ENCODE measurements around the gene PGF. TPM values are rescaled to one million over a fixed set of nuclear protein-coding genes. Genes with fewer than 3 reads are reported as not detected.
A peak's percentile ranks its signal among the peaks of the same experiment; 100 is the strongest.

PGF gene
- total RNA-seq, 1 experiment from 2014 or later: 76.1 TPM

DNA sequence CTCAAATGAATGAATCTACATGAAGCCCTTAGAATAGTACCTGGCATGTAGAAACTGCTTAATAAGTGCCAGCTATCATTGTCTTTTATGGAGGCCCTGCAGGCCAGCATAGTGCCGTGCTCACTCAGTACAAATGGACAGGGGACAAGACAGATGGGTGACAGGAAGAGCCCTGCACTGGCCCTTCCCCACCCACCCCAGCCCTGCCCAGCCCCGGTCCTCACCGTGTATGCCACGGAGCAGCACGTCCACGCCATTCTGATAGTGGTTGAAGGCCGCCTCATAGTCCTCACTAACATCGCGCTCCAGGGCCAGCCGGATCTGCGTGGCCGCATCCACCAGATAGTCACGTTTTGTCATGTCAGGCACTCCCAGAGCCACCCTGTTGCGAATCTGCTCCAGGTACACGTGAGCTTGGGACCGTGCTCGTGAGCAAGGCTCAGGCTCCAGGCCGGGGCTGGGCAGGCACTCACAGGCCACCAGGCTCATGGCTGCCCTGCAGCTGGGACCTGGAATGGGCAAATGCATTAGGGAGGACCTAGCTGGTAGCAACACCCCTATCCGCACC lies 34.3 kb downstream of the PGF start:
- DNase-seq (ENCODE audit: low read depth): no peak

DNA sequence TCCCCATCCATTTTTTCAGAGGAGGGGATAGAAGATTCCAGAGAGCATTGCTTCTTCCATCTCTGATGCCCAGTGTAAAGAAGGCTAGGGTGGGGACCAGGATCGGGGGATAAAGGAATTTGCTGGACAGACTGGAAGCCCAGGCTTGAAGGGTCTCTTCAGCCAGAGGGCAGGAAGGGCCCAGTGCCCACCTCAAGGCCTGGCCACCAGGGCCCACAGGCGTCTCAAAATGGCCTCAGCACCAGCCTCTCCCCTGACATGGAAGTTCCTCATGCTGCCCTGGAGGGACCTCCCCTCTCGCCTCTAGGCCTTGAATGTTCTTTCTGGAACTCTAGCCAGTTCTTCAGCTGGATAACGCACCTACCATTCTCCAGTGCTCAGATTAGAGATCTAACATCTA lies 35.1 kb downstream of the PGF start:
- DNase-seq (ENCODE audit: low read depth): no peak

DNA sequence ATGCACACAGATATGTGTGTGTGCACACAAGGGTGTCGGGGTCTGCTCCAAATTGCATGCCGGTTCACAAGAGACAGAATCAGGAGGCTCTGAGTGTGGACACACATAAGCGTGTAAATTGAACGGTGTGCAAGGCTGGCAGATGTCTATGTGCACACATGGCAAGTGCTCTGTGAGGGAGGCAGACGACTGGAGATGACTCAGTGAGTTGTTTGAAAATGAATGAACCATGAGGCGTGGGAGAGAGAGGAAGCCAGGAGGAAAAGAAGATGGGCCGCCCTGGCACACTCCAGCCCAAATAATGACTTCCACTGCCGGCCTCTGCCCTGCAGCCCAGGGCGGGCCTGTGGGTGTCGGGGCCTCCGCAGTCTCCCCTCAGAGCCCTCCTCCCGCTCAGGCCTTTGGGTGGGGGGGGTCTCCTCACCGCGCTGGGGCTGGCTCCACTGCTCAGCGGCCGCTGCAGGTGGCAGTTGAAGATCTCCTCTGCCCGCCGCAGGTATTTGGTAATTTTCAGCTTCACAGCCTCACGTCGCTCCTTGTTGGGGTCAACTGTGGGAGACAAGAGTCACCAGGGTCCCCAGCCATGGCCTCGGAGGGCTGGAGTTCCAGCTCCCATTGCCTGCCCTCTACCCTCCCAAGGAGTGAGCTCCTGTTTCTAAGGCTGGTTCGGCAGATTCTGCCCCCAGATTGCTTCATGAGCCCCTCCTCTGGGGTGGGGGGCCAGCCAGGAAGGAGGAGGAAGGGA lies 35.8 kb downstream of the PGF start:
- peak; percentile 40 for DNase-seq (ENCODE audit: low read depth)

DNA sequence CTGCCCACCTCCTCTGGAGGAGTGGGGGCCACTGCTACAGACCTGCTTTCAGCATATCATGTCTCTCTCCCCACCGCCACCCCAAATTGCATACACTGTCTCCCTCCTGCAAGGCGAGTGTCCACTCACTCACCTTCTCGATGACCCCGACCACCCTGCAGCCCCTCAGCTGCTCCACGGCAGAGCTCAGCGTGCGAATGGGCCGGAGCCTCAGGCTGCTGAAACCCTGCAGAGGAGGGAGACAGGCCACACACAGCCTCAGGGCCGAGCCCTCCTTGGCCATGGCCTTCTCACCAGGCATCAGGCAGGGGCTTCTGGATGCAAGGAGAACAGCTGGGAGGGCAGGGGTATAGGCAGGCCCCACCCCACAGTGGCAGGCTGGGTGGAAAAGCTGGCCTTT lies 37.0 kb downstream of the PGF start:
- no peak for DNase-seq (ENCODE audit: low read depth)

DNA sequence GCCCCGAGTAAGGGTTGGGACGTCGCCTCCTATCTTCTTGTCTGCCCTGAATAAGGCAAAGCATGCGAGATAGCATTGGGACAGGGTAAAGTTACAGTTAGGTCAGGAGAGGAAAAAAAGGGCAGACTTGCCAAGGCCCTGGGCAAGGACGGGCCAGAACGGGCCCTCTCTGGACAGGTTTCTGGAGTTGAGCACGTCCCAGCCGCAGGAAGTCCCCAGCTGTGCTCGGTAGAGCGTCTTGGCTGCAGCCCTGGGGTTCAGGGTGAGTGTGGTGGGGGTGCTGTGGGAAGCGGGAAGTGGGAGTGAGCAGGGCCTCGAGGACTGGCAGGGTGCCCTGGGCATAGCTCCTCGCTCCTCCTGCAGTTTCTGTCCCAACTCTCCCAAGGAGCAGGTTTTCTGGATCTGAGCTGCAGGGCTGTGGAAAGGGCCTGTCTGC lies 37.7 kb downstream of the PGF start:
- DNase-seq (ENCODE audit: low read depth): no peak

DNA sequence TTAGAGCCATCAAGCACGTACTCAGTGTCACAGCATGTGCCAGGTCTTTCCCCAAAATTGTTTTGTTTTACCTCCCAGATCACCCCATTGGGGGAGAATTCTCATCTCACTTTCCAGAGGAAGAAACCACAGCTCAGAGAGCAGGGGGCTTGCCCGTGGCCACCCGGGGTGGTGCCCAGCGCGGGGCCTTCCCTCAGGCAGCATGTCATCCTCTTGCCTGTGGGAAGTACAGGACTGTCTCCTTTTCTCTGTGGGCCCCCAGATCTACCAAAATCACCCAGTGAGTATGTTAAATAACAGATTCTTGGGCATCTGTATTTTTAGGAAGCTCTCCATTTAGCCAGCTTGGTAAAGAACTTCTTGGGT lies 38.2 kb downstream of the PGF start:
- no peak for DNase-seq (ENCODE audit: low read depth)

DNA sequence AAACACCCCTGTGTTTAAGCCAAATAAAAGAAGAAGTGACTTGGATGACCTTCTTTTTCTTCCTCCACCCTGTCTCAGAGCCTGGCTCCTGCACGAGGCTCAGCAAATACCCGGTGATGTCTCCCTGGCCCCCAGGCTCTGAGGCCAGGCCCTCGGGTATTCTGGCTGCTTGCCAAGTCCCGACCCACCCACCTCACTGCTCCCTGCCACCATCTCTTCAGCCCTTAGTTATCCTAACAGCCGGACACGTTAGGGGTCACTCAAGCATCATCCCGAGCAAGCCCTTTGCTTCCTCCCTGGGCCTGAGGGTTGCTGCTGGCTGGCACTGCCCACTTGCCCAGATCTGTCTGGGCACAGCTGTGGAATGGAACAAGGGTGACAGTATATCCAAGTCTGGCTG lies 39.6 kb downstream of the PGF start:
- no peak for DNase-seq (ENCODE audit: low read depth)

DNA sequence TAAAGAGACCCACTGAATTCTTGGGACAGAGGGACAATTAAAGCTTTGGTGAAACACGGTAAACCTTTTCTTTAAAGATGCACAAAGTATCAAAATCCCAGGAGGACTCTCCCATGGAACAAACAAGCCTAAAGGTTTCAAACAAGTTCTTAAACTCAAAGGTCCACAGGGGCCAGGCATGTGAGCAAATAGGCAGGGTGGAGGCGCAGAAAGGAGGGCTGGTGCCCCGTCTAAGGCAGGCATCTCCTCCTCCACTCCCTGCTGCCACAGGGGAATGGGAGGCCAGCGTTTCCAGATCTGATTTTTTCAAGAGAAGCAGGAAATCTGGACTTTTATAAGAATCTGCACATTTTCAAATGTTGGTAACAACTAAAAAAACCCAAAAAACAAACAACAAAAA lies 40.0 kb downstream of the PGF start:
- no peak for DNase-seq (ENCODE audit: low read depth)

DNA sequence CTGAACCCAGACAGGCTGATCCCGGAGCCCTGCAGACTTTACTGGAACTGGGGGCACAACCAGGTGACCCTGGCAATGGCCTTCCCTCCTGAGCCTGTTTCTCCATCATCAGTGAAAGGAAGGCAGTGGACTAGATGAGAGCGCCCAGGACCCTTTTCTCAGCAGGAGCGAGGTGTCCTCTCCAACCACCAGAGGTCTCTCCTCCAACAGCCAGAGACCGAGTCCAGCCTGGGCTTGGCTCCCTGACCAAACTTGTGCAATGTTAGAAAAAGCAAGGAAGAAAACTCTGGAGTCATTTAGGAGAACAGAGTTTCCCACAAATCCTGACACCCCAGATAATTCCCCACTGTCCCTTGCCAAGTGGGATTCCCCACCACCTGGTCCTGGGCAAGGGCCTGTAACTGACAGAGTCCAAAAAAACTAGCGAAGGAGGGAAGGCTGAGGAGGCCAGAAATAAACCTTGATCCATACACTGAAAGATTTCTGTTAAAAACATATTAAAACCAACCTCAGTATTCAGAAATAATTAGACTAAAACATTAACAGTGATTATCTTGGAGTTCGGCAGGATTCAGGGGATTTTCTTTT lies 41.3 kb downstream of the PGF start:
- DNase-seq (ENCODE audit: low read depth): peak; percentile 65

DNA sequence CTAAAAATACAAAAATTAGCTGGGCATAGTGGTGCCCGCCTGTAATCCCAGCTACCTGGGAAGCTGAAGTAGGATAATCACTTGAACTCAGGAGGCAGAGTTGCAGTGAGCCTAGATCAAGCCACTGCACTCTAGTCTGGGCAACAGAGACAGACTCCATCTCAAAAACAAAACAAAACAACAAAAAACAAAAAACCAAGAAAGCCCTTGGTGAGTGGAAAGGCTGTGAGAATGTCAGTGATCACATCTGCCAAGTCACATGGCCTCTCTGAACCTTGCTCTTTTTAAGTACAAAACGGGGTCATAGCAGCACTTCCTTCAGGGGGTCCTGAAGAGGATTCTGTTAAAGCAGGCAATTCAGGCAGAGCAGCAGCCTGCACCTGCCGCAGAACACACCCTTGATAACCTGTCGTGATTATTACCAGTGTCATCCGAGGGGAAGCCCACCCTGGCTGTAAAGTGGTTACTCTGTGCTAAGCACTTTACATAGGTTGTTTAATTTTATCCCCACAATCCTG lies 41.9 kb downstream of the PGF start:
- no peak for DNase-seq (ENCODE audit: low read depth)

DNA sequence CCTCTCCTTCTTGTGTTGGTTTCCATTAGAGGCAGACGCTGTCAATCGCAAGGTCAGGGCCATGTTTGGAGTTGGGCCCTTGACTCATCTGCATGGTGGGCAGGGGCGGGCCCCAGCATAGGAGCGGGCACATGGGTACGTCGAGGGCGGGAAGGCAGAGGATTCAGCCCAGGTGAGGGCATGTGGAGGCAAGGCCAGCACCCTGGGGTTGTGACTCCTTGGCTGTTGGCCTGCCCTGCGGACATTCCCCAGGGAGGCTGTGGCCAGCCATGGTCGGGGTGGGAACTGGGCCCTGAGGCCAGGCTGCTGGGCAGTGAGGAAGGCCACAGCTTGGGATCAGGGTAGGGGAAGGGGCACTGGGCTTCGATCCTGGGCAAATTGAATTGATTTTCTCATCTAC lies 42.6 kb downstream of the PGF start:
- DNase-seq (ENCODE audit: low read depth): no peak

DNA sequence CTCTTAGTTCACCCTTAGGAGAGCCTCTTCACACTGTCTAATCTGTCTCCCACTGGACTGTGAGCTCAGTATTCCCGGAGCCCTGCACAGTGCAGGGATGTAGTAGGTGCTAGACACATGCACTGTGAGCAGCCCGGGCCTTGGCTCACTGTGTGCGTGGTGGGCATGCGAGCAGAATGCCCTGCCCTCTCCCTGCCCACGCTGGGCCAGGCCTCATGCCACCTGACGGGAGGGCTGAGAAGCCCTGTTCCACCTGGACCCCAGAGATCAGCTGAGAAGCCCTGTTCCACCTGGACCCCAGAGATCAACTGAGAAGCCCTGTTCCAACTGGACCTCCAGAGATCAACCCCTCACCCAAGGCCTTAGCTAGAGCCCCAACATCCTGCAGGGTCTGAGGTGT lies 43.3 kb downstream of the PGF start:
- no peak for DNase-seq (ENCODE audit: low read depth)

DNA sequence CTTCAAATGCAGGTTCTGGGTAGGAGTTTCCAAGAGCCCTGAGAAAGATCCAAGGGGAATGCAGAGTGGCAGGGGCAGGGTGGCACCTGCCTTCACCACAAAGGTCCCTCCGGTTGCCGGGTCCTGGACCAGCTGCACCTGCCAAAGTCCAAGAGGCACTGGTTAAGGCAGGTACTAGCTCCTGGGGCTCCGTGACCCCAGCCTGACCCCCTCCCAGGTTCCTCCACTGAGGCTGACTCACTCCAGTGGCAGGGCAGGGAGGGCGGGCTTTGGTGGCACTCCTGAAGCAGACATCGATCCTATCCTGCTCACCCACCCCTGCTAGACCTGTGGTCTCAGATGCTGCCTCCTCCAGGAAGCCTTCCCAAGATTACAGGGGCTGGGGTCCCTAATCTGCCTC lies 43.7 kb downstream of the PGF start:
- no peak for DNase-seq (ENCODE audit: low read depth)

DNA sequence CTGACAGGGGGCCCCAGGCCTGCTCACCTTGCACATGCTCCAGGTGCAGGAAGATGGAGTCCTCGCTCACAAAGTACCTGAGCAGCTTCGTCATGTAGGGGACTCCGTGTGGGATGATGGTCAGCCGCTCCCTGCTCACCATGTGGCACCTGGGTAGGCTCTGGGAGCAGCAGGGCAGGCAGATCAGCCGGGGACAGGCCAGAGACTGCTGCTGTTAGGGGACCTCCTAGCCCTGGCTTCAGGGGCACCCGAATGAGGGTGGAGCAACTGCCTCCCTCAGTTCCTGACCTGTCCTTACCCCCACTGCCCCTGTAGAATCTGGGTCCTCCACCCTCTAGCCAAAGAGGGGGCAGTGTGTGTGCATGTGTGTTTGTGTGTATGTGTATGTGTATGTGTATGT lies 44.2 kb downstream of the PGF start:
- no peak for DNase-seq (ENCODE audit: low read depth)

DNA sequence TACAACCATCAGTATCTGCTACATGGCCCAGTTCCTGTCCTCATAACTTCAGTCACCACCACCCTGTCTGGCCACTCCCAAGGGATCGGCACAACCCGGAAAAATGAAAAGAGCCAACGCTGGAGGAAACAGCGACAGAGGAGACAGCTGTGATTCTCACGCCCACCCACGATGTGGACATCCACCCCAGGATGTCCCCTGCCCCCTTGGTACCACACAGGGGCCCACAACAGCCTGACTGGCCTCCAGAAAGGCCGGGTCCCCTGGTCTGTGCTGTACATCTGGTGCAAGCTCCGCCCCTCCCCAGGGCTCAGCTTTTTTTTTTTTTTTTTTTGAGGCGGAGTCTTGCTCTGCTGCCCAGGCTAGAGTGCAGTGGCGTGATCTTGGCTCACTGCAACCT lies 44.8 kb downstream of the PGF start:
- DNase-seq (ENCODE audit: low read depth): no peak

DNA sequence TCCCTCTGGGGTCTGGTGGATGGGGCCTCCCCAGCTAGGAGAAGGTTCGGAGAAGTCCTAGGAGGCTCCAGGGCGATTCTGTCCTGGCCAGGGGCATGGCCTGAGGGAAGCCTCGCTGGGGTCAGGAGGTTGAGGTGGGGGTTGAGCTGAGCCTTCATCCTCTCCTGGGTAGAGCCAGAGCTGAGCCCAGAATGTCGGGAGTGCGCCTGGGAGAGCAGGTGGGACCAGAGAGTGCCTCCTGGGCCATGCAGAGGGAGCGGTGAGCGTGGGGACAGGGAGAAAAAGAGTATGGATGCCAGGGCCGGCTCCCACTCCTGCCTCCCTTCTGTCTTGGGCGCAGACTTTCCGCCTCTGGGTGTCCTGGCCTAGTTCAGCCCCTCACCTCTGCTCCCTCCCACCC lies 45.5 kb downstream of the PGF start:
- DNase-seq (ENCODE audit: low read depth): no peak

DNA sequence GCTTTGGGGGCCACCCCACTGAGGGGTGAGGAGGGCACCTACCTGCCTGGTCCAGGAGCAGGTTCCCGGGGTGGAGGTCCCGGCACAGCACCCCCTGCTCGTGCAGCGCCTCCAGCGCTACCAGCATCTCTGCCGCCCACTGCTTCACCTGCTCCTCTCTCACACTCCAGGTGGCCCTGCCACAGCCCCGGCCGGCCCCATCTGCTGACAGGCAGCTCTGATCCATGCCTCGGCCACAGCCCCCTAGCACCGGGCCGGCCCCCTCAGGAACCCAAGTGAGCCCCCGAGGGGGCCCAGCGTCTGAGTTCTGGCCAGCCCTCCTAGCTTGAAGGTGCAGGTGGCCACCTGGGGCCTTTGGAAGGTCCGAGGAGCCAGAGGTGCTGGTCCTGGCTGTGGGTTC lies 45.9 kb downstream of the PGF start:
- no peak for DNase-seq (ENCODE audit: low read depth)

DNA sequence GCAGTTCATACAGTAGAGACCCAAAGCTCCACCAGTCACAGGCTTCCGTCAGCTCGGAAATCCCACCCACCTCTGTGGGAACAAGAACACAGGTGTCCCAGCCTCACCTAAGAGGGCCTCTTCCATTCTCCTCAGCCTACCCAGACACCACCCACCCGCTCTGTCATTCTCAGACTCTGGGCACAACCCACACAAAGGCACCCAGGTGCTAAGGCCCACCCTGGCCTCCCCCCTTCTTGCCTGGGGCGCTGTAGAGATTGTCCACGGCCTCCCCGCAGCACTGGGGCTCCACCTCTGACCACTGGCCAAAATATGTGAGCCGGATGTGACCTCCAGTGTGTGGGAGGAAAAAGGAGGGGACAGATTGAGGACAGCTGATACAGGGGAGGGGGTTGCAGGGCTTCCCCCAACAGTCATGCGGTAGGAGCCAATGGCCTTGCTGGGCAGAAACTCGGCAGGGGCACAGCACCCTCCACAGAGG lies 46.5 kb downstream of the PGF start:
- no peak for DNase-seq (ENCODE audit: low read depth)

DNA sequence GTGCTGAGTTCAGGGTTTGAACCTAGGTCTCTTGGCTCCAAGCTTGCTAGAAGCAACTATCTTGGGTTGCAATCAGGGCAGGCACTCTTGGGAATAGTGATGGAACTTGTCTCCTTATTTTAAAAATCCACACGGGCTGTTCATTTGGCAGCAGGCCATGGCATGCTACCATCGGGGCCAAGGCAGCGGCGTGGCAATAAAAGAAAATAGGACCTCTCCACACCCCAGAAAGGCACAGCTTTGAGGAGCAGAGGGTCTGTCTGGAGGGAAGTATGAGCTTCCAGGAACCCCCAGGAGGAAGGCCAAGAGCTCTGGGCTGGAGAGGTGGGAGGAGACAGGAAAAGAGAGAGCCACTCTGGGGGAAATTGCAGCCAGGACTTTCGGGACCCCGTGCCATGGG lies 47.7 kb downstream of the PGF start:
- no peak for DNase-seq (ENCODE audit: low read depth)

DNA sequence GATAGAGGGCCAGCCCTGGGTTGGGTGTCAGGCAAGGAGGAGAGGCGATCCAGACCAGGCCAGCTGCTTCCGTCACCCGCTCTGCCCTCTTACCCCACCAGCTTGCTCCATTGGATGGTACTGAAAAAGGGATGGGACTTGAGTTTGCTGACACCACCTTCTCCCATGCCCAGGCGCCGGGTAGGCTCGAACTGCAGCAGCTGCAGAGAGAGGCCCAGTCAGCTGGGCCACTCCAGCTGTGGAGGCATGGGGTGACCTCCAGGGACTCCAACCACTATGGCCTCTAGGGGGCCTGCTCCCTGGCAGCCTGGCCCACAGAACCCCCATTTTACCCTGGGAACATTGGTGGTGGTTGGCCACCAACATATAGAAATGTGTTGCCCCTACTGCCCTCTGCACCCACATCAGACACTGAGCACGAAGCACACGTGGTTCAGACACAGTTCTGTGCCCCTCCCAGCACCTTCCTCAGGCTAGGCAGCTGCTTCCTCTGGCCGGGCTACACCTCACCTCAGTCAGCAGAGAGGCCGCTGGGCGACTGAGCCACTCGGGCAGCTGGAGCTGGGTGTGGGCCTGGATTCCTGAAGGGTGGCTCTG lies 48.4 kb downstream of the PGF start:
- no peak for DNase-seq (ENCODE audit: low read depth)

DNA sequence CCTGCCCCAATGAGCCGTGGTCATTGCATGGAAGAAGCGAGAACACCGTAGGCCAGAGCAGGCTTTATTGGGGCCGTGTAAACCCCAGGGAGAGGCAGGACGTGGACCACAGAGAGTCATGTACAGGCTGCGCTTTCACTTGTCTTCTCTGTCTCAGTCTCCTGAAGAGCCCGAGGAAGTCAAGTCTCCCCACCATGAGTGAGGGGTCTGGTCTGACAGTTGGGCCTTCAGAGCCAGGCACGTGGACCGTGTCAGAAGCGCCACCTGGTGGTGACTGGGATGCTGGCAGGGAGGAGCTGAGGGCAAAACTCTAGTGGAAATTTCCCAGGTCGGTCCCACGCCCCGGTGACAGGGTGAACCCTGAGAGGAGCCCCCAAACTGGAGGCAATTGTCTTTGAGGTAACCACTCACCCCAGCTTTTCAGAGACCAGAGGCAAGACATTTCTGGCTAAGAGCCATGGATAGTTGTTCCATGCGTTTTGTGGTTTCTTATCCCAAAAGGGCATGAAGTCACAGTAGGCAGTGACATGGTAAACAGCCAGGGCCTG lies 49.7 kb downstream of the PGF start:
- peak; percentile 27 for DNase-seq (ENCODE audit: low read depth)
